Kidney capillary endothelial cell (primary cell): ENCODE measurements around the gene WNT5A.

ENCODE experiments used
- DNase-seq: peaks from one replicate; pipeline ENCODE4 v3.0.0-alpha.2; 2018; ENCODE audit warnings: low spot score

The WNT5A gene

GRCh38 chr3:55486857-55487380 lies at the start of gene WNT5A:
TSS of gene WNT5A (minus strand) at chr3:55487306. CDS start at chr3:55486985, 321 bp downstream.
- no peak for DNase-seq

- DNase-seq, result no peak
Measured at GRCh38 chr3:55534876-55535275, 47.8 kb upstream of the WNT5A start.

GRCh38 chr3:55532806-55533205 lies 45.7 kb upstream of the WNT5A start:
- DNase-seq, result no peak

GRCh38 chr3:55531321-55531720 lies 44.2 kb upstream of the WNT5A start:
- DNase-seq, result no peak

GRCh38 chr3:55527361-55527760 lies 40.3 kb upstream of the WNT5A start:
- no peak for DNase-seq

GRCh38 chr3:55526332-55527030 lies 39.4 kb upstream of the WNT5A start:
- DNase-seq, result no peak

- no peak for DNase-seq
Measured at GRCh38 chr3:55525436-55525835, 38.3 kb upstream of the WNT5A start.

GRCh38 chr3:55524565-55525244 lies 37.6 kb upstream of the WNT5A start:
- DNase-seq, result no peak

- DNase-seq, result no peak
Measured at GRCh38 chr3:55523471-55523870, 36.4 kb upstream of the WNT5A start.

- DNase-seq, result no peak
Measured at GRCh38 chr3:55521738-55522421, 34.8 kb upstream of the WNT5A start.

GRCh38 chr3:55521064-55521737 lies 34.1 kb upstream of the WNT5A start:
- no peak for DNase-seq

- DNase-seq, result no peak
Measured at GRCh38 chr3:55519019-55519418, 31.9 kb upstream of the WNT5A start.

- DNase-seq, result no peak
Measured at GRCh38 chr3:55518451-55518850, 31.3 kb upstream of the WNT5A start.

GRCh38 chr3:55516392-55517030 lies 29.4 kb upstream of the WNT5A start:
- DNase-seq, result no peak

- DNase-seq, result no peak
Measured at GRCh38 chr3:55515550-55516246, 28.6 kb upstream of the WNT5A start.

- DNase-seq, result no peak
Measured at GRCh38 chr3:55514962-55515361, 27.9 kb upstream of the WNT5A start.

- DNase-seq, result no peak
Measured at GRCh38 chr3:55512571-55513343, 25.7 kb upstream of the WNT5A start.

- no peak for DNase-seq
Measured at GRCh38 chr3:55511895-55512570, 24.9 kb upstream of the WNT5A start.

- no peak for DNase-seq
Measured at GRCh38 chr3:55508335-55508734, 21.2 kb upstream of the WNT5A start.

GRCh38 chr3:55507808-55508207 lies 20.7 kb upstream of the WNT5A start:
- no peak for DNase-seq
